ENCODE data around the gene TIMP2.
"Not testable (repeated sequence)": the region's sequence is repeated elsewhere in the genome, so short reads cannot be mapped to it uniquely, and the experiment has no call there.

Gene TIMP2

GRCh38 chr17:78929908-78930775 lies 5.0 kb upstream of the TIMP2 start:
- FAIRE-seq: no peak

- FAIRE-seq: peak; percentile 72
Observed at GRCh38 chr17:78925662-78926555, 722 bp upstream of the TIMP2 start.

GRCh38 chr17:78924481-78925151 lies 571 bp downstream of the TIMP2 start:
- FAIRE-seq: no peak

- FAIRE-seq: no peak
Observed at GRCh38 chr17:78923660-78924453, 1.3 kb downstream of the TIMP2 start.

- FAIRE-seq: no peak
Observed at GRCh38 chr17:78922816-78923498, 2.2 kb downstream of the TIMP2 start.

GRCh38 chr17:78921437-78921971 lies 3.7 kb downstream of the TIMP2 start:
- no peak for FAIRE-seq

GRCh38 chr17:78920528-78920927 lies 4.7 kb downstream of the TIMP2 start:
- FAIRE-seq: no peak

GRCh38 chr17:78919861-78920450 lies 5.2 kb downstream of the TIMP2 start:
- FAIRE-seq: no peak

- no peak for FAIRE-seq
Observed at GRCh38 chr17:78918979-78919378, 6.2 kb downstream of the TIMP2 start.

- no peak for FAIRE-seq
Observed at GRCh38 chr17:78917451-78918275, 7.5 kb downstream of the TIMP2 start.

GRCh38 chr17:78915872-78916632 lies 9.1 kb downstream of the TIMP2 start:
- no peak for FAIRE-seq

GRCh38 chr17:78913115-78913514 lies 12.1 kb downstream of the TIMP2 start:
- FAIRE-seq: no peak

GRCh38 chr17:78912082-78912481 lies 13.1 kb downstream of the TIMP2 start:
- no peak for FAIRE-seq

- not testable (repeated sequence) for FAIRE-seq
Observed at GRCh38 chr17:78911543-78911942, 13.6 kb downstream of the TIMP2 start.

GRCh38 chr17:78910497-78911284 lies 14.5 kb downstream of the TIMP2 start:
- no peak for FAIRE-seq

GRCh38 chr17:78908426-78908825 lies 16.8 kb downstream of the TIMP2 start:
- FAIRE-seq: no peak

- no peak for FAIRE-seq
Observed at GRCh38 chr17:78905541-78905940, 19.6 kb downstream of the TIMP2 start.

- FAIRE-seq: no peak
Observed at GRCh38 chr17:78905116-78905515, 20.1 kb downstream of the TIMP2 start.

Data from endometrium (tissue), 2 donors.